GM12872 (cell line): ENCODE measurements around the gene INTS13.

ENCODE experiments used
- TF ChIP-seq, protein P1 (sequence below): IDR thresholded peaks from 3 replicates; pipeline ENCODE4 v1.5.1; 2011; ENCODE audit warnings: low read depth, mild to moderate bottlenecking, low read length, moderate library complexity; ENCODE audit not compliant: insufficient read depth

The INTS13 gene

DNA sequence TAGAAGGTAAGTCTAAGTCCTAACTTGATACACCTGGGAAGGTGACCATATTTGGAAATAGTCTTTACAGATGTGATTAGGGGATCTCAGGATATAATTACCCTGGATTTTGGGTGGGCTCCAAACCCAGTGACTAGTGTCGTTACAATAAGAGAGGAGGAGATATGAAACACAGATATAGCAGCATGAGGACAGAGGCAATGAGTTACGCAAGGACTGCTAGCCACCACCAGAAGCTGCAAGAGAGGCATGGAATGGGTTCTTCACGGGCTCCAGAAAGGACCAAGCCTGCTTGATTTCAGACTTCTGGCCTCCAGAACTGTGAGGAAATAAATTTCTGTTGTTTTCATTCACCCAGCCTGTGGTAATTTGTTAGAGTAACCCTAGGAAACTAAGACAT lies 29.1 kb upstream of the INTS13 start:
- TF ChIP-seq, protein P1, sequence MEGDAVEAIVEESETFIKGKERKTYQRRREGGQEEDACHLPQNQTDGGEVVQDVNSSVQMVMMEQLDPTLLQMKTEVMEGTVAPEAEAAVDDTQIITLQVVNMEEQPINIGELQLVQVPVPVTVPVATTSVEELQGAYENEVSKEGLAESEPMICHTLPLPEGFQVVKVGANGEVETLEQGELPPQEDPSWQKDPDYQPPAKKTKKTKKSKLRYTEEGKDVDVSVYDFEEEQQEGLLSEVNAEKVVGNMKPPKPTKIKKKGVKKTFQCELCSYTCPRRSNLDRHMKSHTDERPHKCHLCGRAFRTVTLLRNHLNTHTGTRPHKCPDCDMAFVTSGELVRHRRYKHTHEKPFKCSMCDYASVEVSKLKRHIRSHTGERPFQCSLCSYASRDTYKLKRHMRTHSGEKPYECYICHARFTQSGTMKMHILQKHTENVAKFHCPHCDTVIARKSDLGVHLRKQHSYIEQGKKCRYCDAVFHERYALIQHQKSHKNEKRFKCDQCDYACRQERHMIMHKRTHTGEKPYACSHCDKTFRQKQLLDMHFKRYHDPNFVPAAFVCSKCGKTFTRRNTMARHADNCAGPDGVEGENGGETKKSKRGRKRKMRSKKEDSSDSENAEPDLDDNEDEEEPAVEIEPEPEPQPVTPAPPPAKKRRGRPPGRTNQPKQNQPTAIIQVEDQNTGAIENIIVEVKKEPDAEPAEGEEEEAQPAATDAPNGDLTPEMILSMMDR = no peak

DNA sequence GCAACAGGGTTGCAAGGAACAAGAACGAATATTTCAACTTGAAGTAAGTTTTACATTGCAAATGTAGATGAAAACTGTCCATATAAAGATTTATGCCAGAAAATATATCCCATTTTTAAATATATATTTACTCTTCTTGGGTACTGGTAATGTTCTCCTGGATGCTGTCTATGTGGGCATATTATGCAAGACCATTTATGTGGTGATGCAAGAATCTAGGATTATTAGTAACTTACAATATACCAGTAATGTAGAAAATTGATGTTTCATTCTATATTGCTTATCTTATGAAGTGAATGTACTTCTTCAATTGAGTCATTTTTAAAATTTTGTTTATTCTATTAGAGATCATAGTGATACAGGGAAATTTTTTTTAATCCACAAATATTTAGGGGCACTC lies 25.6 kb upstream of the INTS13 start:
- TF ChIP-seq, protein P1 = no peak

DNA sequence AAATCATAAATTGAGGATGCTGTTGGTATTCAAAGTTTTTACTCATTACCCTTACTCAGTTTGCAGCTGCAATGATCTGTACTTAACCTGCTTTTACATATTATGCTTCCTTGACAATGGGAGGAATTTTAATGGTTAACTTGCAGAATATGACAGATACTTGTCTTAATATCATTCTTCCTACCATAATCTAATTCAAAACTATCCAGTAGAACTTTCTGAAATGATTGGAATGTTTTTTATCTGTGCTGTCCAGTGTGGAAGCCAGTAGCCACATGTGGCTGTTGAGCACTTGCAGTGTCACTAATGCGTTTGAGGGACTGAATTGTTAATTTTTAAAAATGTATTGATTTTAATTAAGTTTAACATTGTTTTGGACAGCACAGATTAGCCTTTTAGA lies 24.0 kb upstream of the INTS13 start:
- TF ChIP-seq, protein P1 = no peak

DNA sequence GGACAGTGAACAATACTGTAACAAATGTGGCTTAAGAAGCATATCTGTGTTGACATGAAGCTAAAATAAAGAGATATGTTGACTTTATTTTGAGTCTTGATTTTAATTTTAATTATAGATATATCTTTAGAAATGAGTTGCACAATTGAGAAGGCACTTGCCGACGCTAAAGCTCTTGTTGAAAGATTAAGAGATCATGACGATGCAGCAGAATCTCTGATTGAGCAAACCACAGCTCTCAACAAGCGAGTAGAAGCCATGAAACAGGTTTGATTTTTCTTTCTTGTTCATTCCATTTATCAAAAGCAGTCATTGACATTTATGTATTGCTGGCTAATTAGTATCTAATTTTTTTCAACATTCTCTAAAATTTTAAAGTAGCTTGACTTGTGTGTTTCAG lies 16.2 kb upstream of the INTS13 start:
- TF ChIP-seq, protein P1 = no peak

DNA sequence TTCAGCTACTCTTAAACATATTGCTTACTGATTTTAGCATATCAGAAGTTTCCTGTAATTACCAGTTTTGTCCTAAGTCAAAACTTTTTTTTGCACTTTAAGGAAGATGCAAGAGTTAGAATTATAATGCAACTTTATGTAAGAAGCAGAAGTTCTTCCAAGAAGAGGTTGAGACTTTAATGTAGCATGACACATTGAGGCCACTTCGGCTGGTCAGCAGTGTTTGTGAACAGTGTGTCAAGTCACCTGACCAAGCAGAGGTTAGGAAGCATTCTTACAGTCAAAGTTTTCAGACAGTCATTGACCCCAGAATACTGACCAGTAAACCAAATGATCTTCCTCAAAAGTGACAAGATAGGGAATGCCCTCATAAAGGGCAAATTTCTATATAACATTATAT lies 15.7 kb upstream of the INTS13 start:
- TF ChIP-seq, protein P1 = no peak

DNA sequence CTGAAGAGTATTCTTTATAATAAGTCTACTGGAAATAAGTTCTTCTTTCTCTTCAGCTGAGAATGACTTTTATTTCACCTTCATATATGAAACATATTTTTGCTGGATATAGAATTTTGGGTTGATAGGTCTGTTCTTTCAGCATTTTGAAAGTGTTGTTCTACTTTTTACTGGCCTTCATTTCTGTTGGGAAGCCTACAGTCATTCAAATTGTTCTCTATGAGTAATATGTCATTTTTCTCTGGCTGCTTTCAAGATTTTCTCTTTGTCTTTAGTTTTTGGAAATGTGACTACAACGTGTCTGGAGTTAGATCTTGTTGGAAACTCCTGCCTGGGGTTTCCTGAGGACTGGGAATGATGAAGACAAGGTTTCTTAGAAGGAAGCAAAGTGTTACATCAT lies 10.5 kb upstream of the INTS13 start:
- TF ChIP-seq, protein P1 = no peak

DNA sequence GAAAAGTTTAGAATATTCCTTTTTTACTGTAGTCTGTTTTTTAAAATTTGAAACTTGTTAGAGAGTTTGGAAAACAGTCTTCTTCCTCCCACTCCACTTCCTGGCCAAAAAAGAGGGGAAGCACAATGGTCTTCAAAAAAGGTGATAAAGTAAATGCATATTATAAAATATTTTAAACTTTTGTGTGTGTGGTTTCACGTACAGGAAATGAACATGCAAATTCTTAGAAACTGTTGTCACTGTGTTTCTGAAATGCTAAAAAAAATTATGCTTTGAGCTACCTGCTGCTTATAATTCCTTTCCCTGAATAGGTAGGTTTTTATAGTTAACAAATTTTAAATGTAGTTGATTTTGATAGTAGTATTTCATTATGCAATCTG lies 3.4 kb upstream of the INTS13 start:
- TF ChIP-seq, protein P1 = no peak
